Peyer's patch (tissue), 4 donors: ENCODE results near the gene MEMO1. TPM values are rescaled to one million over a fixed set of nuclear protein-coding genes. Genes with fewer than 3 reads are reported as not detected.

Experiments used
- DNase-seq, 3 donors: peaks; one replicate each; pipeline ENCODE4 v3.0.0-alpha.2; 2017 to 2019
- H3K27ac ChIP-seq, 4 donors: fragments of 200-600 bp; sonication (generic); one replicate each; pipeline ENCODE4 v1.5.1; 2016 to 2019
- H3K27me3 ChIP-seq, 2 donors: fragments of 200-600 bp; sonication (generic); one replicate each; pipeline ENCODE4 v1.5.1; 2019
- H3K36me3 ChIP-seq, 3 donors: fragments of 200-600 bp; sonication (generic); one replicate each; pipeline ENCODE4 v1.5.1; 2016 to 2019
- H3K4me1 ChIP-seq, 4 donors: fragments of 200-600 bp; sonication (generic); one replicate each; pipeline ENCODE4 v1.5.1; 2016 to 2019
- H3K4me3 ChIP-seq, 4 donors: fragments of 200-600 bp; sonication (generic); 1 replicate in 3 of 4; 2 replicates in 1 of 4; pipeline ENCODE4 v1.5.1; 2016 to 2019; ENCODE audit warnings: mild to moderate bottlenecking in 1 of 4
- H3K9me3 ChIP-seq, 4 donors: fragments of 200-600 bp; sonication (generic); one replicate each; pipeline ENCODE4 v1.5.1; 2016 to 2019; ENCODE audit warnings: mild to moderate bottlenecking in 1 of 4
- POLR2A ChIP-seq, 2 donors: fragments of 450-650 bp; IDR thresholded peaks; one replicate each; pipeline ENCODE4 v1.5.1; 2017; ENCODE audit warnings: antibody characterized with exemption in 2 of 2, mild to moderate bottlenecking in 2 of 2, moderate library complexity in 2 of 2
- total RNA-seq, 4 donors: library from RNA; depleted of rRNA; stranded (reverse); fragments of >200 nt; gene quantifications; one replicate each; pipeline ENCODE4 v1.1.0, GENCODE V29; 2016
- TF ChIP-seq, protein P1 (sequence below), 6 experiments: fragments of 450-650 bp in 4 of 6; fragments of 200-600 bp in 2 of 6; sonication (generic) in 1 of 6; IDR thresholded peaks; one replicate each; pipeline ENCODE4 v1.5.1; 2017 to 2019; ENCODE audit warnings: antibody characterized with exemption in 6 of 6, mild to moderate bottlenecking in 3 of 6, moderate library complexity in 1 of 6

Gene MEMO1
- total RNA-seq, 4 donors from 2014 or later, result 5.2 to 27.3 (median 21.7) TPM

DNA sequence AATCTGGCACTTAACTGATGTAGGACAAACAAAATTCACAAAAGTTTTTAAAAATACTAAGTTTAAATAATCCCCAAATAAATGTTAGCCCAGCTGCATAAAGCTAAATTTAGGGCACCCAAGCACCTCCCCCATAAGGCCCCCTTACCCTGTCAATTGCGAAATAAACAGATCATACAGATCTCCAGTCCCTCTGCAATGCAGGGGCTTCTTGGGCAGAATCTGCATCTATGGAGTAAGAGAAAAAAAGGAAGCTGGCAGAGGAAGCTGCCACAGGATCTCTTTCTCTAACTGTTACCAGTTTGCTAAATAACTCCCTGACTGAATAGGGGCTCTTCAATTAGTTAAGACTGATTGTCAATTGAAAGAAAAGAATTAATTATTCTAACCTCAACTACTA is 117.7 kb downstream of the MEMO1 start:
- Histone ChIP-seq H3K27me3 (no peaks in the 10 kb centered on the region), H3K4me3 (no peak overlapping the region), H3K36me3 (no peaks in the 10 kb centered on the region), H3K27ac (no peak overlapping the region), H3K9me3 (no peaks in the 10 kb centered on the region), H3K4me1 (no peaks in the 10 kb centered on the region)
- DNase-seq, result no peak
- TF ChIP-seq, protein P1, sequence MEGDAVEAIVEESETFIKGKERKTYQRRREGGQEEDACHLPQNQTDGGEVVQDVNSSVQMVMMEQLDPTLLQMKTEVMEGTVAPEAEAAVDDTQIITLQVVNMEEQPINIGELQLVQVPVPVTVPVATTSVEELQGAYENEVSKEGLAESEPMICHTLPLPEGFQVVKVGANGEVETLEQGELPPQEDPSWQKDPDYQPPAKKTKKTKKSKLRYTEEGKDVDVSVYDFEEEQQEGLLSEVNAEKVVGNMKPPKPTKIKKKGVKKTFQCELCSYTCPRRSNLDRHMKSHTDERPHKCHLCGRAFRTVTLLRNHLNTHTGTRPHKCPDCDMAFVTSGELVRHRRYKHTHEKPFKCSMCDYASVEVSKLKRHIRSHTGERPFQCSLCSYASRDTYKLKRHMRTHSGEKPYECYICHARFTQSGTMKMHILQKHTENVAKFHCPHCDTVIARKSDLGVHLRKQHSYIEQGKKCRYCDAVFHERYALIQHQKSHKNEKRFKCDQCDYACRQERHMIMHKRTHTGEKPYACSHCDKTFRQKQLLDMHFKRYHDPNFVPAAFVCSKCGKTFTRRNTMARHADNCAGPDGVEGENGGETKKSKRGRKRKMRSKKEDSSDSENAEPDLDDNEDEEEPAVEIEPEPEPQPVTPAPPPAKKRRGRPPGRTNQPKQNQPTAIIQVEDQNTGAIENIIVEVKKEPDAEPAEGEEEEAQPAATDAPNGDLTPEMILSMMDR (IDR thresholded peaks at IDR 0.05), result no peak
- TF ChIP-seq POLR2A (IDR thresholded peaks at IDR 0.05), result no peak

DNA sequence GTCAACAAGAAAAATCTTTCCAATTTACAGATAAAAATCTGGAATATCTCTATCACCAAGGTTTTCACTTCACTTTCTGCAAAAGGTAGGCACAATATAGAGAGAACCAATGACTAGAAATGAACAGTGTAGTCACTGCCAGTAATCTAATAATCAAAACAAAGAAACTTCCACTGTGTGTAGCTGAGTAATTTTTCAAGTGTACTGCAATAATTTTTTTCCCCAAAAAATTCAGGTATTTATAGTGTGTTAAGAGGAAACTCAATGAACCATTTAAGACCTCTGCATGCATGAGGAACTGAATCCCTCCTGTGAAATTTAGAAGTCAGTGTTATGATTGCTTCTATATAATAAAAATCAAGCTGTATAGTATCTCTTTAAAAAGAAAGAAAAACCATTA is 121.8 kb downstream of the MEMO1 start:
- no peaks in the 10 kb centered on the region for H3K27me3 ChIP-seq
- no peak overlapping the region for H3K27ac ChIP-seq
- DNase-seq, result no peak
- no peaks in the 10 kb centered on the region for H3K36me3 ChIP-seq
- H3K9me3 ChIP-seq, result no peaks in the 10 kb centered on the region
- TF ChIP-seq, protein P1 (IDR thresholded peaks at IDR 0.05), result no peak
- TF ChIP-seq POLR2A (IDR thresholded peaks at IDR 0.05), result no peak
- no peak overlapping the region for H3K4me3 ChIP-seq
- H3K4me1 ChIP-seq, result no peaks in the 10 kb centered on the region

DNA sequence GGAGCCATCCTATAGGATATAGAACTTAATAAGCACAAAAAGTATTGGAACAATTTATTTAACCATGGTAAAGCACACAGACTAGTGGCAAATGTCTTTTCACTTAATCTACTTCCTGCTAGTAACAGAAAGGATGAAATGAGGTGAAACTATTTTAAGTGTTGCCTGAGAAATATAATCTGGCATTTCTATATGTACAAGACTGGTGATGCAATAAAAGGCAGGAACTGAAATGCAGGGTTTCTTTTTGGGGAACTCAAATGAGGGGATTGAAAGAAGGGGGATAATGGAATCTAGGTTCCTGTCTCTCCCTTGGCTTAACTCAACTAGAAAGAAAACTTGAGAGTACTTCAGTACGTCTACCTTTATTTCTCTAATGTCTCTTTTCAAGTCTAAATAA is 122.3 kb downstream of the MEMO1 start:
- no peaks in the 10 kb centered on the region for H3K4me1 ChIP-seq
- H3K36me3 ChIP-seq, result no peaks in the 10 kb centered on the region
- no peaks in the 10 kb centered on the region for H3K9me3 ChIP-seq
- no peak for TF ChIP-seq POLR2A (IDR thresholded peaks at IDR 0.05)
- H3K27ac ChIP-seq, result no peak overlapping the region
- no peaks in the 10 kb centered on the region for H3K27me3 ChIP-seq
- DNase-seq, result no peak
- no peak overlapping the region for H3K4me3 ChIP-seq

DNA sequence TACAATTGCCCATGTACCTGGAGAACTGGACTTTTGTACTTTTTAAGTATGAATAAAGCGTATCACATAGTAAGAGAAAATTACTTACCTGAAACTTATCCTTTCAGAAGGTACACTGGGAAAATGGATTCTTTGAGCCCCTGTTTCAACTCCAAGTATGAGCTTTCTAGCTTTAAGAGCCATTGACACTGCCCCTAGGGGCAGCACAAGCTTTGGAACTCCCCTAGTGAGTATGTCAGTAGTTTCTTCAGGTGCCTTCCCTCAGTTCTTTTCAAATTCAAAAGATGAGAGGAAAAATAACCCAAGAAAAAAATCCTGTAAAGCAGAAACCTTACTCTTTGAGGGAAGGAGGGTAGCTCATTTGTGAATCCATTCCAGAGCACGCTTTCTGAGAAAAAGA is 124.1 kb downstream of the MEMO1 start:
- Histone ChIP-seq H3K27me3 (no peaks in the 10 kb centered on the region), H3K9me3 (no peaks in the 10 kb centered on the region), H3K36me3 (peaks cover 0 to 4% (median 0%) of the 10 kb centered on the region in 3 donors), H3K27ac (no peak overlapping the region), H3K4me1 (no peaks in the 10 kb centered on the region), H3K4me3 (no peak overlapping the region)
- no peak for TF ChIP-seq POLR2A (IDR thresholded peaks at IDR 0.05)
- TF ChIP-seq, protein P1 (IDR thresholded peaks at IDR 0.05), result peak in 2 of 6 experiments; percentile 4 to 27
- DNase-seq, result no peak

DNA sequence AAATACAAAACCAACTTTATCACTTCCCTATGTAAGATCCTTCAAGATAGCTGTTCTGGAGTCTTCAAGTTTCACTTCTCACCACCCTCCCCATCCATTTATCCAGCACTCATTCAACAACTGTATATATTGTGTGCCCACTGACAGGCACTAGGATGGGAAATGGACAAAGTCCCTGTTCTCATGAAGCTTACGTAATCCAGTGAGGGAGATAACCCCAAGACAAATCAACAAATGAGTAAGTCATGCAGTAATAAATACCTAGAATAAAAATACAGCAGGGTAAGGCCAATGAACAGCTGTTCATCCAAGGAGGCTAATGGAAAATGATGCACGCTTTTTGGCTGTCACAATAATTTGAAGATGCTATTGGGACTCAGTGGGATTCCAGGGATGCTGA is 133.8 kb downstream of the MEMO1 start:
- Histone ChIP-seq H3K27ac (no peak overlapping the region), H3K27me3 (no peaks in the 10 kb centered on the region), H3K4me3 (no peak overlapping the region), H3K9me3 (no peaks in the 10 kb centered on the region), H3K4me1 (no peaks in the 10 kb centered on the region), H3K36me3 (peaks cover 0 to 3% (median 0%) of the 10 kb centered on the region in 3 donors)
- no peak for TF ChIP-seq POLR2A (IDR thresholded peaks at IDR 0.05)
- TF ChIP-seq, protein P1 (IDR thresholded peaks at IDR 0.05), result no peak
- DNase-seq, result peak in 1 of 3 donors; percentile 51

DNA sequence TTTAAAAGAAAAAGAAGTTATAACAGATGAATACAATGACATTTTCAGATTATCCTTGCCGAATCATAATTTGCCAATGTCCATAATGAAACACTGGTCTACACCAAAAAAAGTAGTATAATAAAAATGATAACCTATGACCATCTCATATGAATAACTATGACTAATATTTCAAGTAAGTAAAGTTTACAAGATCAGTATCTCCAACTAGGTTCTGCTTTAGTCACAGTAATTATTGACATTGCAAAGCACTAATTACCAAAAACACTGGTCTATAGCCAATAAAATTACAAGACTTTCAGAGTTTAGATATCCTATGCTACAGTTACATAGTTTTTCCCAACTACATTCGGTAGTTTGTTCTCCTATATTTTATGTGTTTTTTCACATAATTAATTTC is 136.7 kb downstream of the MEMO1 start:
- Histone ChIP-seq H3K36me3 (no peaks in the 10 kb centered on the region), H3K27ac (no peak overlapping the region), H3K9me3 (no peaks in the 10 kb centered on the region), H3K4me1 (no peaks in the 10 kb centered on the region), H3K27me3 (no peaks in the 10 kb centered on the region), H3K4me3 (no peak overlapping the region)
- no peak for TF ChIP-seq POLR2A (IDR thresholded peaks at IDR 0.05)
- TF ChIP-seq, protein P1 (IDR thresholded peaks at IDR 0.05), result no peak
- no peak for DNase-seq
